CD14-positive monocyte (primary cell): ENCODE data around the gene TRIM25. TPM values are rescaled to one million over a fixed set of nuclear protein-coding genes. Genes with fewer than 3 reads are reported as not detected.

ENCODE experiments used
- DNase-seq, 3 donors: peaks; one replicate each; pipeline ENCODE4 v3.0.0-alpha.2; 2011 to 2022
- H2AFZ ChIP-seq: 2 replicates; pipeline ENCODE4 v1.6.0; 2012; ENCODE audit warnings: mild to moderate bottlenecking, low read depth, low read length, inconsistent platforms; ENCODE audit not compliant: insufficient read depth, poor library complexity, severe bottlenecking
- H3K27ac ChIP-seq, 2 donors: 1 replicate in 1 of 2; 2 replicates in 1 of 2; pipeline ENCODE4 v1.5.1; 2012 to 2013; ENCODE audit warnings: low read length in 2 of 2, control low read depth in 1 of 2, inconsistent platforms in 1 of 2, low read depth in 1 of 2, mild to moderate bottlenecking in 1 of 2
- H3K27me3 ChIP-seq, 2 donors: one replicate each; pipeline versions ENCODE4 v1.6.0 to v1.6.1; 2011 to 2013; ENCODE audit warnings: low read length in 2 of 2; ENCODE audit not compliant: control insufficient read depth in 2 of 2, insufficient read depth in 2 of 2
- H3K36me3 ChIP-seq, 2 donors: replicated peaks in 1 of 2; 1 replicate in 1 of 2; 2 replicates in 1 of 2; pipeline versions ENCODE4 v1.5.1 to v1.6.1; 2012 to 2013; ENCODE audit warnings: low read length in 2 of 2, control low read depth in 1 of 2, inconsistent platforms in 1 of 2, mild to moderate bottlenecking in 1 of 2; ENCODE audit not compliant: insufficient read depth in 2 of 2, control insufficient read depth in 1 of 2
- H3K4me1 ChIP-seq, 2 donors: 1 replicate in 1 of 2; 2 replicates in 1 of 2; pipeline versions ENCODE4 v1.5.1 to v1.6.1; 2012 to 2013; ENCODE audit warnings: low read length in 2 of 2, control low read depth in 1 of 2, inconsistent platforms in 1 of 2, mild to moderate bottlenecking in 1 of 2, moderate library complexity in 1 of 2; ENCODE audit not compliant: insufficient read depth in 2 of 2, control insufficient read depth in 1 of 2
- H3K4me2 ChIP-seq: replicated peaks from 2 replicates; pipeline ENCODE3; 2012; ENCODE audit warnings: low read length, moderate library complexity, mild to moderate bottlenecking; ENCODE audit not compliant: poor library complexity, severe bottlenecking; ENCODE audit errors: extremely low read depth
- H3K4me3 ChIP-seq, 3 experiments: fragments of 200-600 bp in 1 of 3; sonication (generic) in 1 of 3; replicated peaks in 1 of 3; 1 replicate in 2 of 3; 2 replicates in 1 of 3; pipeline ENCODE4 v1.5.1; 2011 to 2013; ENCODE audit warnings: low read length in 3 of 3, mild to moderate bottlenecking in 3 of 3, control low read depth in 2 of 3, low read depth in 2 of 3, inconsistent platforms in 1 of 3, moderate library complexity in 1 of 3
- H3K79me2 ChIP-seq: 2 replicates; pipeline ENCODE4 v1.6.0; 2012; ENCODE audit warnings: mild to moderate bottlenecking, control low read depth, inconsistent platforms, low read length, moderate library complexity; ENCODE audit not compliant: insufficient read depth
- H3K9ac ChIP-seq: 2 replicates; pipeline ENCODE4 v1.6.0; 2017; ENCODE audit warnings: low read length, mild to moderate bottlenecking; ENCODE audit not compliant: insufficient read depth, poor library complexity, severe bottlenecking
- H3K9me3 ChIP-seq, 2 donors: replicated peaks in 1 of 2; 1 replicate in 1 of 2; 2 replicates in 1 of 2; pipeline versions ENCODE4 v1.5.1 to v1.6.1; 2012 to 2013; ENCODE audit warnings: low read length in 2 of 2, control low read depth in 1 of 2; ENCODE audit not compliant: control insufficient read depth in 1 of 2, insufficient read depth in 1 of 2
- H4K20me1 ChIP-seq: 2 replicates; pipeline ENCODE4 v1.6.0; 2012; ENCODE audit warnings: mild to moderate bottlenecking, low read length, control low read depth, moderate library complexity; ENCODE audit not compliant: insufficient read depth
- H3K27ac Mint-ChIP-seq, 7 donors: one replicate each; pipeline ENCODE4 v1.8.0; 2020; ENCODE audit warnings: mild to moderate bottlenecking in 7 of 7, mixed read lengths in 7 of 7, moderate library complexity in 6 of 7, inconsistent platforms in 2 of 7
- H3K27me3 Mint-ChIP-seq, 3 donors: one replicate each; pipeline ENCODE4 v1.8.0; 2021 to 2022; ENCODE audit warnings: low read depth in 3 of 3, mild to moderate bottlenecking in 3 of 3, mixed read lengths in 3 of 3, moderate library complexity in 3 of 3, inconsistent platforms in 1 of 3
- H3K36me3 Mint-ChIP-seq, 2 donors: one replicate each; pipeline ENCODE4 v1.8.0; 2020; ENCODE audit warnings: mixed read lengths in 2 of 2, inconsistent platforms in 1 of 2, mild to moderate bottlenecking in 1 of 2
- H3K4me1 Mint-ChIP-seq: one replicate; pipeline ENCODE4 v1.8.0; 2020; ENCODE audit warnings: mild to moderate bottlenecking, mixed read lengths
- H3K4me3 Mint-ChIP-seq, 2 donors: one replicate each; pipeline ENCODE4 v1.8.0; 2020; ENCODE audit warnings: mild to moderate bottlenecking in 2 of 2, mixed read lengths in 2 of 2, moderate library complexity in 1 of 2
- H3K9me3 Mint-ChIP-seq, 7 donors: one replicate each; pipeline ENCODE4 v1.8.0; 2020 to 2022; ENCODE audit warnings: mixed read lengths in 7 of 7, mild to moderate bottlenecking in 6 of 7, moderate library complexity in 6 of 7, inconsistent platforms in 2 of 7
- WGBS: methylation state at CpG from one replicate; pipeline ENCODE4 v1.1.5; 2013; ENCODE audit warnings: missing lambda C conversion rate; ENCODE audit not compliant: insufficient coverage; 5-methylcytosine and 5-hydroxymethylcytosine counted together
- intact Hi-C, 2 donors: fragments of 100-400 bp; cut with micrococcal nuclease; formaldehyde crosslinking; loops; one replicate each; pipeline versions ENCODE4 v1.15.0 to v1.15.1; 2023
- polyA plus RNA-seq, 3 donors: library from polyadenylated mRNA; depleted of rRNA in 1 of 3; unstranded in 2 of 3; stranded (reverse) in 1 of 3; fragments of 300-500 nt in 2 of 3; fragments of >200 nt in 1 of 3; fragmentation: Illumina TruSeq in 2 of 3; gene quantifications; 1 replicate in 2 of 3; 2 replicates in 1 of 3; pipeline ENCODE4 v1.2.3, GENCODE V29; 2012 to 2021
- TF ChIP-seq, protein P1 (sequence below): fragments of 200-600 bp; IDR thresholded peaks from one replicate; pipeline ENCODE4 v1.8.0; 2022; ENCODE audit warnings: antibody characterized with exemption, mild to moderate bottlenecking

TRIM25 gene
- polyA plus RNA-seq, 3 donors: 5.4 to 98.3 (median 11.2) TPM

DNA sequence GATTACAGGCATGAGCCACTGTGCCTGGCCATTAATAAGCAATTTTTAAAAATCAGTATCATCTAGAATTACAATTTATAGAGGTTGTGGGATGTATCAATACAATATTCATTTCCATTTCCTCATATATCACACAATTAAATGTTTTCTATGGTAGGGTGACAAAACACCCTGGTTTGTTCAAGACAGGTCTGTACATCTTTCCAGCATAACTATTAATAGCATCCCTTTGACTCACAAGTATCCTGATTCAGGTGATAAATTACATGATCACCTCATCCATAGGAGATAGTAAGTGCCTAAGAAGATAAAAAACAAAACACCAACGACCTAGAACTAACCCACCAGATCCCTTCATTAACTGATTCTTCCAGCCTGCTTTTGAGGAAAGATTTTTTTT, 33.9 kb upstream of the TRIM25 start:
- H3K9ac ChIP-seq: no peak overlapping the region
- no peaks in the 10 kb centered on the region for H4K20me1 ChIP-seq
- H3K27me3 ChIP-seq: no peaks in the 10 kb centered on the region
- no peaks in the 10 kb centered on the region for H3K9me3 ChIP-seq
- intact Hi-C loops: no loop called here
- TF ChIP-seq, protein P1, sequence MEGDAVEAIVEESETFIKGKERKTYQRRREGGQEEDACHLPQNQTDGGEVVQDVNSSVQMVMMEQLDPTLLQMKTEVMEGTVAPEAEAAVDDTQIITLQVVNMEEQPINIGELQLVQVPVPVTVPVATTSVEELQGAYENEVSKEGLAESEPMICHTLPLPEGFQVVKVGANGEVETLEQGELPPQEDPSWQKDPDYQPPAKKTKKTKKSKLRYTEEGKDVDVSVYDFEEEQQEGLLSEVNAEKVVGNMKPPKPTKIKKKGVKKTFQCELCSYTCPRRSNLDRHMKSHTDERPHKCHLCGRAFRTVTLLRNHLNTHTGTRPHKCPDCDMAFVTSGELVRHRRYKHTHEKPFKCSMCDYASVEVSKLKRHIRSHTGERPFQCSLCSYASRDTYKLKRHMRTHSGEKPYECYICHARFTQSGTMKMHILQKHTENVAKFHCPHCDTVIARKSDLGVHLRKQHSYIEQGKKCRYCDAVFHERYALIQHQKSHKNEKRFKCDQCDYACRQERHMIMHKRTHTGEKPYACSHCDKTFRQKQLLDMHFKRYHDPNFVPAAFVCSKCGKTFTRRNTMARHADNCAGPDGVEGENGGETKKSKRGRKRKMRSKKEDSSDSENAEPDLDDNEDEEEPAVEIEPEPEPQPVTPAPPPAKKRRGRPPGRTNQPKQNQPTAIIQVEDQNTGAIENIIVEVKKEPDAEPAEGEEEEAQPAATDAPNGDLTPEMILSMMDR: no peak
- Mint-ChIP-seq H3K9me3 (no peaks in the 10 kb centered on the region), H3K4me1 (no peaks in the 10 kb centered on the region), H3K4me3 (no peak overlapping the region), H3K27me3 (no peaks in the 10 kb centered on the region), H3K27ac (no peak overlapping the region), H3K36me3 (peaks cover 67 to 89% of the 10 kb centered on the region in 2 donors)
- no peak overlapping the region for H2AFZ ChIP-seq
- peaks cover 67 to 96% of the 10 kb centered on the region in 2 donors for H3K36me3 ChIP-seq
- no peaks in the 10 kb centered on the region for H3K4me1 ChIP-seq
- no CpG with 5 or more reads among the region's 1 CpG for WGBS
- no peak overlapping the region for H3K27ac ChIP-seq
- DNase-seq: no peak
- no peak overlapping the region for H3K4me3 ChIP-seq
- peaks cover 7% of the 10 kb centered on the region for H3K79me2 ChIP-seq
- H3K4me2 ChIP-seq: no peak overlapping the region

DNA sequence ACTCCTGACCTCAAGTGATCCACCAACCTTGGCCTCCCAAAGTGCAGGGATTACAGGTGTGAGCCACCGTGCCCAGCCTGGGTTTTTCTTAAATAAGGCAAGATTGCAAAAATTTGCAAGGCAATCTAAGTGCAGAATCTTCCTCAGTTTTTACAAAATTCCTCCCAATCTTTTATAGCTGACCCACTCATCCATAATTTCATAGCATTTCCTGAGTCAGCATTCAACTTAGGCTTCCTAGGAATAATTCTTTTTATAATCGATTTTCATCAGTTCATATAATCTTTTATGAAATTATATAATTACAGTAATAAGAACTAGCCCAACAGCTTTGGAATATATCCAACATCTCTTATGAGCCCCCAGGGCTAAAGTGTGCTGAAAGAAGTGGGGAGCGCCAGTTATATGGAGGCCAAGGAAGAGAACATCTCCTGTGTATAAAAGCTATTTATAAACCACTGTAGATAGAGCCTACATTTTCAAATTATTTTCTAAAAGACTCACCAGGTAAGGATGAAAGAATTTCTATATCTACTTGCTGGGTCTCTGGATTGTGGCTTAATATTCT, 32.2 kb upstream of the TRIM25 start:
- Histone ChIP-seq H4K20me1 (no peaks in the 10 kb centered on the region), H3K9ac (no peak overlapping the region), H3K36me3 (peaks cover 71 to 99% of the 10 kb centered on the region in 2 donors), H3K4me3 (no peak overlapping the region), H3K27me3 (no peaks in the 10 kb centered on the region), H3K4me2 (no peak overlapping the region), H3K79me2 (no peaks in the 10 kb centered on the region), H3K27ac (no peak overlapping the region), H3K4me1 (no peaks in the 10 kb centered on the region), H2AFZ (no peak overlapping the region), H3K9me3 (no peaks in the 10 kb centered on the region)
- H3K9me3 Mint-ChIP-seq: no peaks in the 10 kb centered on the region
- H3K27me3 Mint-ChIP-seq: no peaks in the 10 kb centered on the region
- WGBS: 100% methylated on average over 1 of the region's 3 CpGs
- no peak for DNase-seq
- no peak overlapping the region for H3K4me3 Mint-ChIP-seq
- TF ChIP-seq, protein P1: no peak
- H3K36me3 Mint-ChIP-seq: peaks cover 77 to 94% of the 10 kb centered on the region in 2 donors
- no peak overlapping the region for H3K27ac Mint-ChIP-seq
- intact Hi-C loops: no loop called here
- H3K4me1 Mint-ChIP-seq: no peaks in the 10 kb centered on the region
